GM18505 (cell line): ENCODE measurements around the gene CCL16.
"Not testable (repeated sequence)": the region's sequence is repeated elsewhere in the genome, so short reads cannot be mapped to it uniquely, and the experiment has no call there.

ENCODE experiments used
- ATAC-seq: cut with Tn5 transposase; IDR thresholded peaks from one replicate; pipeline ENCODE4 v1.9.1; 2021; ENCODE audit not compliant: unreplicated experiment
- POLR2A ChIP-seq: IDR thresholded peaks from 4 replicates; pipeline ENCODE4 v1.6.1; 2011; ENCODE audit warnings: borderline replicate concordance; ENCODE audit not compliant: insufficient read depth, insufficient read length; ENCODE audit errors: extremely low read depth

Gene CCL16

DNA sequence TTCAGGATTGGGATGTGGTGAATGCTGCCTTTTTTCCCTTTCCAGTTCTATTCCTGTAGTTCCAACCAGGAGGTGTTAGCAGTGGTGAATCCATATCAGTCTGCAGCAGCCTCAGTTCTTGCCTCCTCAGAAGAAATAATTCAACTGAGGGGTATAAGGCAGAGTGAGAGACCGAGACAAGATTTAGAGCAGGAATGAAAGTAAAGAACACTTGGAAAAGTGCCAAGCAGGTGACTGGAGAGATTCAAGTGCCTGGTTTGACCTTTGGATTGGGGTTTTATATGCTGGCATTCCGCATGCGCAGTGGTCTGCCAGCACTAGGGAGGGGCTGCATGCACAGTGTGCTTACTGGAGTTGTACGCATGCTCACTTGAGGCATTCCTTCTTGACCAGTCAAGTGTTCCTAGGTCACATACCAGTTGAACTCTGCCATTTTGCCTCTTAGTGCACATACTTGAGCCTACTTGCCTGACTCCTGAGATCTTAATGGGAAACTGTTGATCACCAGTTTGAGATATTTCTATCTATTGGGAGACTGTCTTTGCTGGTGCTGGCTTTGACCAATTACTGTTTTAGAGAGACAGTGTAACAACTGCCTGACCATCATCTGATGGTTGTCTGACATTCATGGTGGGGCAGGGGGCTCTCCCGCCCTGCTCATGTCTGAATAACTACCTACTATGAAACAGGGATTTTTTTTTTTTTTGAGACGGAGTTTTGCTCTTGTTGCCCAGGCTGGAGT, 20.7 kb upstream of the CCL16 start:
- no peak for TF ChIP-seq POLR2A
- no peak for ATAC-seq

DNA sequence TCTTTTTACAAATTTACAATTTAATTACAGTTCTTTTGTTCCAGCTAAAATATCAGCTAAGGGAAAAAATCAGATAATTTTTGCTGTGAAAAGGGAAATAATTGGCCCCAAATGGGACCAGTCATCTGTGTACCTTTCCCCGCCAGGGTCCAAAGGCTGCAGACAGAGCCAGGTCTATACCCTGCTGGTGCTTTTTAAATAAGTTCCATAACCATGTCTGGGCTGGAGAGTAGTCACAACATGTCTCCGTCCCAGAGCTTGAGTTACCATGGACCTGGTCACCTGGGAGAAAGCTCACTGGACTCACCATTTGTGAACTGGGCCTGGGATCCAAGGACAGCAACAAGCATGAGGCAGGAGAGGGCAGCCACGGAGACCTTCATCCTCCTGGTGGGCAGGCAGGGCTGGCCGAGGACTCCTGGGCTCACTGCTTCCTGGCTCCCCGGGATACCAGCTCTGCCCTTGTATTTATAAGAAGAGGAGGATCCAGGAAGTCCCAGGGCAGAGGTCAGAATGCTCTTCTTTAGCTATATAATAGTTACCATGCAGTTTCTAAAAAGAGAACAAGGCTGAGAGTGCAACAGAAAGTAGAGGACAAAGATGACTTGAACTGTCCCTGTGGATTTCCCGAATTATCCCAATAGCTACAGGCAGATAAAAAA, 19.9 kb upstream of the CCL16 start, which contains the start of gene CCL15:
CCL15 (minus strand) TSS at position 444 of the 662 bp plus-strand sequence; CDS start at position 383, 61 bp downstream.
- ATAC-seq = no peak
- no peak for TF ChIP-seq POLR2A

DNA sequence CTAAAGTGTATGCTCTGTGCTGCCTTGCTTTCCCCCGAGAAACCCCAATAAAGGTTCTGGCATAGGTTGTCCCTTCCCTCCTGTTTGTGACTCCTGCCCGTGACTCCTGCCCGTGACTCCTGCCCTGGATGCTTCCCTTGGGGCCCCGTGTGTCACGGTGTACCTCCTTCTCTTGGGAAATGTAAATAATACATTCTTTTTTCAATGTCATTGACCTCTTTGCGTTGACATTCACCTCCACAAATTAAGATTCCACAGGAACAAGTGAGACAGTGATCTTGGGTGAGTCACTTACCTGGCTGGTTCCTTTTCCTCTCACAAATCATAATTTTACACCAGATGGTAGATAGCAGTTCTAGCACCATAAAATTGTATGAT, 19.4 kb upstream of the CCL16 start:
- ATAC-seq = no peak
- TF ChIP-seq POLR2A = no peak

DNA sequence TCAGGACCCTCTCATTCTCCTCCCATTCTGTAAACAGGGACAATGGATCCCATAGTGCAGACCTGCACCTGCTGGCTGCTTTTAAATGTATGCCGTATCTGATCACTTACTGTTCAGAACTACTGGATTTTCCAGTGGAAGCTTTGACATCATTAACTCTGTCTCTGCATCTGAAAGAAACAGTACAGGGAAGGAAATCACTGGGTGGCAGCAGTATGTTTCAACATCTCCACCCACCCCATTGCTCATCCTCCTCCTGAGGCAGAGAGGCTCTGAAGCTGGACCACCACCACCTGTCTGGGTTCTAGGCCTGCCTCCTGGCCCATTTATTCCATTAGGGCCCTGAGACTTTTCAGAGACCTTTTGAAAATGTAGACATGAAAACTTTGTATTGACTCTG, 17.5 kb upstream of the CCL16 start:
- TF ChIP-seq POLR2A = no peak
- no peak for ATAC-seq

DNA sequence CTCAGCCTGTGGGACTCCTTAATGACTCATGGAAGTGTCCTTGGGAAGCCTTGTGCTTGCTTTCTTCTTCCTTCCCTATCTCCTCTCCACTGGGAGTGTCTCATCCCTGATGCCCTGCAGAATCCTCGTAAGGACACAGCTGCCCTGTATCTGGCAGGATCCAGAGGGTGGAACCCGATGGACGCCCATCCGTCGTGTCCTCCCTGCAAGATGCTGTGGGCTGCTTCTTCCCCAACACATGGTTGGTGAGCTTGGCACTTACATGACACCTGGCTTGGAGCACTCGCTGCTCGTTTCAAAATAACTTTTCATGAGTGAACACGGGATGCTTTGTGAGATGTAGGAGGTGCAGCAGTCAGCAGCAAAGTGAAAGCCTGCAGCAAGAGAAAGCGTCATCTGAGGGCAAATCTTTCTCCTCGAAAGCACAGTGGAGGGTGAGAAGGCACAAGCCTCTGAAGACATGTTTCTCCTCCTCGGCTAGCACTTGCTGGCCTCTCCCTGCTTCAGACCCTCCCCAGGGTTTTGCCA, 16.8 kb upstream of the CCL16 start:
- TF ChIP-seq POLR2A = no peak
- no peak for ATAC-seq

DNA sequence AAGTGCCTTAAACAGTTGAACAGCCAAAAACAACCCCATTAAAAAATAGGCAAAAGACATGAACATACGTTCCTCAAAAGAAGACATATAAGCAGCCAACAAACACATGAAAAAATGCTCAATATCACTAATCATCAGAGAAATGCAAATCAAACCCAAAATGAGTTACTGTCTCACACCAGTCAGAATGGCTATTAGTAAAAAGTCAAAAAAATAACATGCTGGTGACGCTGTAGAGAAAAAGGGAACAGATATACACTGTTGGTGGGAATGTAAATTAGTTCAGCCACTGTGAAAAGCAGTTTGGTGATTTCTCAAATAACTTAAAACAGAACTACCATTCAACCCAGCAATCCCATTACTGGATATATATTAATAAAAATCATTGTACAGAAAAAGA, 14.0 kb upstream of the CCL16 start:
- not testable (repeated sequence) for ATAC-seq

DNA sequence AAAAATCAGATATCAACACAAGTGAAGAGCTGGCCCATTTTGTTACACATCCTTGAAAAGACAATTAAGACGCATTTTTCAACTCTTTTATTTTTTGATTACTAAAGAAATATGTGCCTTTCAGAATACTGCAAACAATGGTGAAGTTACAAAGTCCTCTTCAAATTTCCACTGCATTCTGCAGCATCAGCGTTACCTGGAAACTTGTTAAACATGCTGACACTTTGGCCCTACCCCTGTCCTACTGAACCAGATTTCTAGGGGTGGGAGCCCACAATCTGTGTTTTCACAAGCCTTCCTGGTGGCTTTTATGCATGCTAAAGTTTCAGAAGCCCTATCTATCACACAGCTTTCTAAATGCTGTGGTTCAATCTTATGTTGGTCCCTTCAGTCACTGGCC, 9.8 kb upstream of the CCL16 start:
- no peak for ATAC-seq
- no peak for TF ChIP-seq POLR2A

DNA sequence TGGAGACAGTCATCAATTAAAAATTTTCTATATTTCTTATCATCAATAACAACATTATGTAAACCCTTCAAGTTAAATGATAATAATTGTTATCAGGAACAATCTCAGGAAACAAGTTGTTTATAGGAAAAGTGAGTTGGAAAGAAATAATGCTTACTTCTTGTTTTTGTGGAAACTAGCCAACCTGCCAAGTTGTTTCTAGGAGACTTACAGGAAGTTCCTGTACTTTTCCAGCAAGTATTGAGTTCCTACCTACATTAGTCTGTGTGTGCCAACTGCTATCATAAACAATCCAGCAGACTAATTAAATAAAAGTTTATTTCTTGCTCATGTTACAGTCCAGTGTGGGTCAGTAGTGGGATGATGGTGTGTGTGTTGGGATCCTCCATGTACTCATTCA, 6.9 kb upstream of the CCL16 start:
- no peak for ATAC-seq
- TF ChIP-seq POLR2A = no peak

DNA sequence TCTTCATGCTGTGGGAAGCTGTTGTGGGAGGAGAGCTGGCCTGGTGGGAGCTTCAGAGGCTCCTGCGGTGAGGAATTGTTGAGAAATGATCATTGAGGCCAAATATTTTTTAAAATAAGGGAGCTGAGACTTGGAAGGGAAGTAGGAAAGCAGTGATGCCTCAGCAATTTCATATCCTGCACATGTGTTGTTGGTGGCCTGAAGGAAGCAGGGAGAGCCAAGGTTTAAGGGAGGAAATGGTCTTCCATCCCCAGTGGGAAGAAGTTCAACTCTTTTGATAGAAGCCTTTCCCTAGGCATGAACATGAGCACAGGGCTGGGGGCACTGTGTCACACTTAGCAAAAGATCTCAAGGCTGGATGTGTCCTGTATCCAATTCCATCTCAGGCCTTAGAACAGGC, 5.3 kb upstream of the CCL16 start, which contains the start of gene CCL14:
CCL14 (minus strand) TSS at position 87 of the 400 bp plus-strand sequence; CDS start at position 7, 80 bp downstream.
- ATAC-seq = no peak
- no peak for TF ChIP-seq POLR2A

DNA sequence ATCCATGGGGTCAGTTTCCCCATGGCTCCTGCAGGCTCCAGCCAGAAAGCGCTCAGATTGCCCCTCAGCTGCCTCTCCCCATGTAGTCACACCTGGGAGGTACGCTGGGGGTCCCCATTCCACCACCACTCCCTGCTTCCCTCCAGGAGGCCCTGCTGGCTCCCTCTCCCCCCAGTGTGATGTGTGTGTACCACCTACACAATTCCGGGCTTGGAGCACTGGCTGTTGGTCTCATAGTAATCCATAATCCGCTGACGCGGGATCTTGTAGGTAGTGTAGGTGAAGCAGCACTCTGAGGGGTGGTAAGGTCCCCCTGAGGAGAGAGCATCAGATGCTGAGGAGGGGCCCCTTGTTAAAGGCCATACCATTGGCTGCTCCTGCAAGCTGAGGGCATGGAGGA, 2.8 kb upstream of the CCL16 start:
- TF ChIP-seq POLR2A = no peak
- no peak for ATAC-seq

DNA sequence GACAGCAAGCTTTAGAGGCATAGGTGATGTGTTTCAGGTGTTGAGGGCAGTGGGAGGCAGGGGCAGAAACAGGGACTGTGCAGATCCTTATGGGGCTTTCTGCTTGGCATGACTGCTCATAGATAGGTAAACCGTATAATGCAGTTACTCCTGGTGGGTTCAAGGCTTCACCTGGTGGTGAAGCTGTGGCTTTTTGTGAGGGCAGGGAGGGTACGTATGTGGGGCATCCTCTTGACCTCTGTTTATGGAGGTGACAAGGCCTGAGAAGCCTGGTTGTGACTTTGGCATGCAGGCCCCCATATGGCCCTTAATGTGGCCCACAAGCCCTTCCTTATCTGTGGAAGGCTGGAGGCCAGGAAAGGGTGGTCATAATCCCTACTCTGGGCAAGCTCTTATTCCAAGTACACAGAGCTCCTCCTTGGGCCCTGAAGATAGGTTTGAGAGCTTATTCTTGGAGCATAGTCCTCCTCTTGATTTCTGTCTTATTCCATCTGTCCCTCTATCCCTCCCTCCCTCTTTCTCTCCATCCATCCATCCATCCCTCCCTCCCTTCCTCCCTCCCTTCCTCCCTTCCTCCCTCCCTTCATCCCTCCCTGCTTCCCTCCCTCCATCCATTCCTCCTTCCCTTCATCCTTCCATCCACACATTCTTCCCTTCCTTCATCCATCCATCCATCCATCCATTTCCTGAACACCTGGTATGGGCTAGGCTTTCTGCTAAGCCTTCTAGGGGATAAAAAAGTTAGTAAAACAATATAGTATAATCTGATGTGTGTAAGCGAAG, 1.3 kb upstream of the CCL16 start:
- no peak for TF ChIP-seq POLR2A
- no peak for ATAC-seq

DNA sequence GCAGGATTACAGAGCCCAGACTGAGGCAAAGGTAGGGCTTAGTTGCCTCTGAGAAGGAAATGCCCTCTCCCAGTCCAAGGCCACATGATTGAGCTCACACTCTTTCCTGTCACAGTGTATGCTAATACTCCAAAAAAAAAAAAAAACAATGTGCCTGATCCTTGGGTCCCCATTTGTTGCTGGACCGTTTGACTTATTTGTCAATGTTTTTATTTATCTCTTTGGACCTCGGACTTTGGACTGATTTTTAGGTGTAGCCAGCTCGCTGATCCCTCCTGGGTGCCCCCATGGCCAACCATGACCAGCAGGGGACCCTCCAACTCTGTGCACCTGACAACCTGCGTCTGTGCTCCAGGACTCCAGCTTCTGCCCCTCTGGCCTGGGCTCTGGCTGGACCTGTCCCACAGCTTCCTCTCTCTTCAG, 622 bp upstream of the CCL16 start:
- ATAC-seq = no peak
- TF ChIP-seq POLR2A = no peak

DNA sequence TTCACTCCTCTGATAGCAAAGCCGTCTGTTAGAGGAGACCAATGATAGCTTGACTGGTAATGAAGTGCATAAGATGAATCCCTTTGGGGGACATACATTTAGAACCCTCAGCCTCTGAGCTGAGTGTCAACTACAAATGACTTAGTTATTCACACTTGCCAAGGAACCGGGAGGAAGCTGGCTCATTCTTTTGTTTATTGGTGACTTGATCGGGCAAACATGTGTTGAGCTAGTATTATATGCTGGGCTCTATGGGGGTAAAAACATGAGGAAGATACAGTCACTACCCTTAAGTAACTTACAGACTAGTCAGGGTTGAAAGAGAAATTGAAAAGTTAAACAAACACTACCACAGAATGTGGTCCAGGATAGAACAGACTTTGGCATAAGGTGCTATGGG, 3.0 kb downstream of the CCL16 start:
- ATAC-seq = no peak
- TF ChIP-seq POLR2A = no peak
